ENCODE data around the gene PACRG. TPM values are rescaled to one million over a fixed set of nuclear protein-coding genes. Genes with fewer than 3 reads are reported as not detected.

Gene PACRG
- total and polyA plus RNA-seq, 2 of the 4 experiments (the other 2 are of a cell fraction) = not detected

DNA sequence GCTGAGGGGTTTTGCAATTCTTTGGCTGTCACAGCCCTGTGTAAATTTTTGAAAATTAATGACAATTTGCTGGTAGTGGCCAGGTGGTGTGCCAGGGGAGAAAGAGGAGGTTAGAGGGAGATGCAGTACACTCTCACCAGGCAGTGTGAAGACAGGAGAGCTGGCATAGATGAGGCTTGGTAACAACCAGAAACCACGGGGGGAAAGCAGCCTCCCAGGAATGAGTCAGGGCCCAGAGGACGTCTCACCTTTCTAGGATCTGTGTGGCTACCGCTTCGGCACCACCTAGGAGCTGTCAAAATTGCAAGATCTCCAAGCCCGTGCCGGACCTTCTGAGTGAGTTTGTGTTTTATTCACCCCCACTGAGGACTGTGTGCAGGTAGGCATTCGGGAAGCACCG, 171.4 kb downstream of the PACRG start:
- no peak overlapping the region for H2BK120ac ChIP-seq (ENCODE audit: low read depth, low read length)
- no peak overlapping the region for H3K4ac ChIP-seq (ENCODE audit: low read depth, low read length)
- no peak overlapping the region for H2BK20ac ChIP-seq (ENCODE audit: low read depth, low read length)
- H2AFZ ChIP-seq (replicated peaks; ENCODE audit: low read length, poor library complexity) = no peak overlapping the region
- H3K36me3 ChIP-seq (ENCODE audit: control insufficient read depth, insufficient read depth, low read length) = no peaks in the 10 kb centered on the region
- intact Hi-C loops (cut with micrococcal nuclease) = no loop called here
- ChIA-PET POLR2A (ENCODE audit: unreplicated experiment) (no interaction called here), CTCF (interaction anchor here (0.6 kb wide), 1 partner anchor 1046 kb away, joined by 3 read pairs; no protein-coding TSS in a partner anchor)
- H4K91ac ChIP-seq (ENCODE audit: insufficient read depth, low read depth, low read length) = no peak overlapping the region
- dilution Hi-C loops (cut with HindIII; ENCODE audit: low sequenced_read_pairs, unreplicated experiment) = no loop called here
- no peak overlapping the region for H3K27ac ChIP-seq (ENCODE audit: insufficient read depth, low read length)
- TF ChIP-seq, protein P1, sequence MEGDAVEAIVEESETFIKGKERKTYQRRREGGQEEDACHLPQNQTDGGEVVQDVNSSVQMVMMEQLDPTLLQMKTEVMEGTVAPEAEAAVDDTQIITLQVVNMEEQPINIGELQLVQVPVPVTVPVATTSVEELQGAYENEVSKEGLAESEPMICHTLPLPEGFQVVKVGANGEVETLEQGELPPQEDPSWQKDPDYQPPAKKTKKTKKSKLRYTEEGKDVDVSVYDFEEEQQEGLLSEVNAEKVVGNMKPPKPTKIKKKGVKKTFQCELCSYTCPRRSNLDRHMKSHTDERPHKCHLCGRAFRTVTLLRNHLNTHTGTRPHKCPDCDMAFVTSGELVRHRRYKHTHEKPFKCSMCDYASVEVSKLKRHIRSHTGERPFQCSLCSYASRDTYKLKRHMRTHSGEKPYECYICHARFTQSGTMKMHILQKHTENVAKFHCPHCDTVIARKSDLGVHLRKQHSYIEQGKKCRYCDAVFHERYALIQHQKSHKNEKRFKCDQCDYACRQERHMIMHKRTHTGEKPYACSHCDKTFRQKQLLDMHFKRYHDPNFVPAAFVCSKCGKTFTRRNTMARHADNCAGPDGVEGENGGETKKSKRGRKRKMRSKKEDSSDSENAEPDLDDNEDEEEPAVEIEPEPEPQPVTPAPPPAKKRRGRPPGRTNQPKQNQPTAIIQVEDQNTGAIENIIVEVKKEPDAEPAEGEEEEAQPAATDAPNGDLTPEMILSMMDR (conservative IDR thresholded peaks at IDR 0.05; ENCODE audit: low read depth, low read length) = no peak
- TF ChIP-seq RAD21 (IDR thresholded peaks at IDR 0.05; ENCODE audit: low read length) (no peak), CEBPB (IDR thresholded peaks at IDR 0.05; ENCODE audit: low read depth, low read length) (no peak)
- TF ChIP-seq, protein P2, sequence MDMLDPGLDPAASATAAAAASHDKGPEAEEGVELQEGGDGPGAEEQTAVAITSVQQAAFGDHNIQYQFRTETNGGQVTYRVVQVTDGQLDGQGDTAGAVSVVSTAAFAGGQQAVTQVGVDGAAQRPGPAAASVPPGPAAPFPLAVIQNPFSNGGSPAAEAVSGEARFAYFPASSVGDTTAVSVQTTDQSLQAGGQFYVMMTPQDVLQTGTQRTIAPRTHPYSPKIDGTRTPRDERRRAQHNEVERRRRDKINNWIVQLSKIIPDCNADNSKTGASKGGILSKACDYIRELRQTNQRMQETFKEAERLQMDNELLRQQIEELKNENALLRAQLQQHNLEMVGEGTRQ (IDR thresholded peaks at IDR 0.05; ENCODE audit: low read depth, low read length) = no peak
- no peak overlapping the region for H3K4me3 ChIP-seq (ENCODE audit: insufficient read depth, low read depth, low read length)
- H3K56ac ChIP-seq (ENCODE audit: extremely low read depth, insufficient read depth, low read length) = no peak overlapping the region
- no TSS peak for BruUV-seq (replicated peaks)
- no peak overlapping the region for H4K8ac ChIP-seq (ENCODE audit: low read depth in 2 of 2, low read length in 2 of 2)
- no peak overlapping the region for H2AK5ac ChIP-seq (ENCODE audit: low read depth, low read length)
- H3K9me1 ChIP-seq (ENCODE audit: insufficient read depth, low read length) = no peaks in the 10 kb centered on the region
- H2BK15ac ChIP-seq (ENCODE audit: low read depth, low read length) = no peak overlapping the region
- peaks cover 5% of the 10 kb centered on the region; the same call in 1 of the 2 replicates for H3K9me3 ChIP-seq (ENCODE audit: control insufficient read depth, insufficient read depth, low read length)
- H3K23ac ChIP-seq (ENCODE audit: low read depth, low read length) = no peak overlapping the region
- no peak for ATAC-seq (ENCODE audit: low read depth)
- H3K4me1 ChIP-seq (ENCODE audit: control insufficient read depth, insufficient read depth, low read length) = no peaks in the 10 kb centered on the region
- H2BK5ac ChIP-seq (ENCODE audit: low read depth, low read length, poor library complexity, severe bottlenecking) = no peak overlapping the region
- no peak overlapping the region for H3K14ac ChIP-seq (replicated peaks; ENCODE audit: low read depth, low read length)
- no peak overlapping the region for H3K9ac ChIP-seq (ENCODE audit: low read depth, low read length)
- no peak for DNase-seq
- H4K5ac ChIP-seq (ENCODE audit: low read depth, low read length) = no peak overlapping the region
- in situ Hi-C loops (cut with MboI; ENCODE audit: low sequenced_read_pairs) = no loop called here
- H2AK9ac ChIP-seq (replicated peaks; ENCODE audit: low read depth, low read length, poor library complexity) = no peak overlapping the region
- H3K27me3 ChIP-seq (ENCODE audit: control insufficient read depth, insufficient read depth, low read length) = no peaks in the 10 kb centered on the region
- no peak overlapping the region for H3K4me2 ChIP-seq (ENCODE audit: low read depth, low read length)
- no peak overlapping the region for H3K18ac ChIP-seq (ENCODE audit: low read depth, low read length)
- WGBS, 2 experiments (ENCODE audit: extremely low coverage in 2 of 2, insufficient read length in 1 of 2) = no CpG with 5 or more reads among the region's 8 CpGs
- no peaks in the 10 kb centered on the region for H4K20me1 ChIP-seq (ENCODE audit: insufficient read depth, low read length)
- H3K79me1 ChIP-seq (ENCODE audit: low read depth in 1 of 2, low read length in 2 of 2) = no peaks in the 10 kb centered on the region
